Suppressor macrophage treated with lipopolysaccharide for 1 hour (primary cell): ENCODE data around the gene BATF.

ENCODE experiments used
- DNase-seq, 3 donors: peaks; one replicate each; pipeline ENCODE4 v3.0.0-alpha.2; 2020 to 2022

Gene BATF

GRCh38 chr14:75535164-75535898 is 13.1 kb downstream of the BATF start:
- DNase-seq = no peak

- DNase-seq = no peak
Measured at GRCh38 chr14:75537071-75537470, 14.8 kb downstream of the BATF start.

GRCh38 chr14:75539162-75539560 is 16.9 kb downstream of the BATF start:
- DNase-seq = no peak

GRCh38 chr14:75539561-75540478 is 17.6 kb downstream of the BATF start:
- peak; percentile 67 to 92 (median 90) for DNase-seq

GRCh38 chr14:75540479-75540851 is 18.2 kb downstream of the BATF start:
- DNase-seq = no peak

- DNase-seq = peak; percentile 96 to 99 (median 96)
Measured at GRCh38 chr14:75542588-75543091, 20.4 kb downstream of the BATF start.

- DNase-seq = no peak
Measured at GRCh38 chr14:75543253-75543652, 21.0 kb downstream of the BATF start.

GRCh38 chr14:75543786-75544185 is 21.5 kb downstream of the BATF start:
- DNase-seq = peak in 1 of 3 donors; percentile 51

GRCh38 chr14:75545907-75546306 is 23.6 kb downstream of the BATF start:
- no peak for DNase-seq

- no peak for DNase-seq
Measured at GRCh38 chr14:75547552-75548250, 25.4 kb downstream of the BATF start.

- no peak for DNase-seq
Measured at GRCh38 chr14:75548544-75548943, 26.3 kb downstream of the BATF start.

GRCh38 chr14:75549169-75549568 is 26.9 kb downstream of the BATF start:
- peak; percentile 87 to 94 (median 90) for DNase-seq

- DNase-seq = no peak
Measured at GRCh38 chr14:75551021-75551420, 28.8 kb downstream of the BATF start.

- no peak for DNase-seq
Measured at GRCh38 chr14:75553157-75553556, 30.9 kb downstream of the BATF start.

- no peak for DNase-seq
Measured at GRCh38 chr14:75553761-75554364, 31.6 kb downstream of the BATF start.

- no peak for DNase-seq
Measured at GRCh38 chr14:75554482-75554881, 32.2 kb downstream of the BATF start.

- DNase-seq = peak; percentile 77 to 88 (median 82)
Measured at GRCh38 chr14:75558440-75558839, 36.2 kb downstream of the BATF start.

GRCh38 chr14:75559045-75559444 is 36.8 kb downstream of the BATF start:
- DNase-seq = no peak

GRCh38 chr14:75559451-75560222 is 37.4 kb downstream of the BATF start:
- peak; percentile 75 to 88 (median 77) for DNase-seq

GRCh38 chr14:75561013-75561432 is 38.8 kb downstream of the BATF start:
- peak; percentile 70 to 85 (median 75) for DNase-seq

GRCh38 chr14:75562089-75562488 is 39.8 kb downstream of the BATF start:
- peak; percentile 39 to 64 (median 42) for DNase-seq

- no peak for DNase-seq
Measured at GRCh38 chr14:75562489-75562888, 40.2 kb downstream of the BATF start.
